ENCODE results near the gene SMG6. TPM values are rescaled to one million over a fixed set of nuclear protein-coding genes. Genes with fewer than 3 reads are reported as not detected.

SMG6 gene
- total and polyA plus RNA-seq, 2 of the 8 experiments (the other 6 are each of a cell fraction or from before 2014, with no cell fraction given), result 18.5 to 25.2 TPM

GRCh38 chr17:2087597-2088211 is 215.9 kb downstream of the SMG6 start (continued):
- TF ChIP-seq KDM4A (IDR thresholded peaks at IDR 0.05; ENCODE audit: low read depth, low read length, severe bottlenecking) (no peak), BCL11A (IDR thresholded peaks at IDR 0.05; ENCODE audit: low read depth in 2 of 2, low read length in 2 of 2) (no peak), CEBPB (IDR thresholded peaks at IDR 0.05; ENCODE audit: low read depth, low read length) (no peak)
- TF ChIP-seq, protein P1, sequence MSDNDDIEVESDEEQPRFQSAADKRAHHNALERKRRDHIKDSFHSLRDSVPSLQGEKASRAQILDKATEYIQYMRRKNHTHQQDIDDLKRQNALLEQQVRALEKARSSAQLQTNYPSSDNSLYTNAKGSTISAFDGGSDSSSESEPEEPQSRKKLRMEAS (IDR thresholded peaks at IDR 0.05), result no peak
